Left ventricle myocardium superior (tissue), 1 donor: ENCODE data around the gene CYTH2. TPM values are rescaled to one million over a fixed set of nuclear protein-coding genes. Genes with fewer than 3 reads are reported as not detected.

Source experiments
- ATAC-seq: fragments of 200-7000 bp; cut with Tn5 transposase; one replicate; pipeline ENCODE4 v1.9.1; 2020; ENCODE audit warnings: mild to moderate bottlenecking, moderate library complexity
- DNase-seq: peaks from one replicate; pipeline ENCODE4 v3.0.0-alpha.2; 2020
- intact Hi-C: fragments of 100-400 bp; cut with micrococcal nuclease; formaldehyde crosslinking; loops from one replicate; pipeline ENCODE4 v1.11.0; 2022
- total RNA-seq: library from RNA; stranded (reverse); fragmentation: NEBNext Ultra II Directional; extraction: Animal tissue kit (Norgen Biotek cat#: 25700); gene quantifications from one replicate; pipeline ENCODE4 v1.2.1, GENCODE V29; 2021
- donor health status: DM: no; HTN: yes; CAD: no; lungs with severe emphysema.

The CYTH2 gene
- total RNA-seq, 1 donor from 2014 or later, result 33.4 TPM

GRCh38 chr19:48450863-48451262 lies 18.3 kb upstream of the CYTH2 start:
- intact Hi-C loops, result no loop called here
- DNase-seq, result no peak
- no peak for ATAC-seq

GRCh38 chr19:48451624-48452023 lies 17.5 kb upstream of the CYTH2 start:
- ATAC-seq (no peak), DNase-seq (no peak)
- intact Hi-C loops, result no loop called here

- DNase-seq (no peak), ATAC-seq (no peak)
- intact Hi-C loops, result no loop called here
These were observed 16.6 kb upstream of the CYTH2 start for GRCh38 chr19:48452289-48453190.

- ATAC-seq, result no peak
- intact Hi-C loops, result no loop called here
- no peak for DNase-seq
These were observed 14.9 kb upstream of the CYTH2 start for GRCh38 chr19:48454150-48454730.

- DNase-seq (no peak), ATAC-seq (no peak)
- intact Hi-C loops, result no loop called here
These were observed 13.8 kb upstream of the CYTH2 start, which contains the start of gene KCNJ14 for GRCh38 chr19:48455171-48455907. Gene KCNJ14 (plus strand): TSS chr19:48455574. CDS start chr19:48461725, 6,151 bp downstream.

- DNase-seq (no peak), ATAC-seq (no peak)
- intact Hi-C loops, result no loop called here
These were observed 13.1 kb upstream of the CYTH2 start for GRCh38 chr19:48455908-48456562.

GRCh38 chr19:48456864-48457263 lies 12.3 kb upstream of the CYTH2 start:
- ATAC-seq, result no peak
- no peak for DNase-seq
- intact Hi-C loops, result no loop called here

GRCh38 chr19:48458016-48458415 lies 11.2 kb upstream of the CYTH2 start:
- intact Hi-C loops, result no loop called here
- DNase-seq (no peak), ATAC-seq (no peak)

- ATAC-seq (no peak), DNase-seq (no peak)
- intact Hi-C loops, result no loop called here
These were observed 7.6 kb upstream of the CYTH2 start for GRCh38 chr19:48461651-48461981.

GRCh38 chr19:48461982-48462655 lies 7.0 kb upstream of the CYTH2 start:
- ATAC-seq (no peak), DNase-seq (no peak)

GRCh38 chr19:48465215-48465614 lies 4.0 kb upstream of the CYTH2 start:
- ATAC-seq (no peak), DNase-seq (no peak)
- intact Hi-C loops, result no loop called here

More at GRCh38 chr19:48461982-48462655, 7.0 kb upstream of the CYTH2 start:
- intact Hi-C loops, result no loop called here

- DNase-seq (no peak), ATAC-seq (no peak)
- intact Hi-C loops, result no loop called here
These were observed 2.4 kb upstream of the CYTH2 start for GRCh38 chr19:48466561-48467325.

- DNase-seq, result peak; percentile 100
- ATAC-seq, result peak; percentile 95
- intact Hi-C loops, result no loop called here
These were observed 339 bp upstream of the CYTH2 start for GRCh38 chr19:48468772-48469288.

GRCh38 chr19:48469934-48470680 lies 938 bp downstream of the CYTH2 start:
- no peak for ATAC-seq
- intact Hi-C loops, result no loop called here
- DNase-seq, result no peak

- no peak for DNase-seq
- no peak for ATAC-seq
- intact Hi-C loops, result no loop called here
These were observed 1.7 kb downstream of the CYTH2 start for GRCh38 chr19:48470856-48471255.

GRCh38 chr19:48471836-48472235 lies 2.7 kb downstream of the CYTH2 start:
- no peak for ATAC-seq
- no peak for DNase-seq
- intact Hi-C loops, result no loop called here

- intact Hi-C loops, result no loop called here
- ATAC-seq (no peak), DNase-seq (no peak)
These were observed 4.2 kb downstream of the CYTH2 start for GRCh38 chr19:48473161-48473966.
